Measurements from ENCODE around the gene ZNF497.

Gene ZNF497

DNA sequence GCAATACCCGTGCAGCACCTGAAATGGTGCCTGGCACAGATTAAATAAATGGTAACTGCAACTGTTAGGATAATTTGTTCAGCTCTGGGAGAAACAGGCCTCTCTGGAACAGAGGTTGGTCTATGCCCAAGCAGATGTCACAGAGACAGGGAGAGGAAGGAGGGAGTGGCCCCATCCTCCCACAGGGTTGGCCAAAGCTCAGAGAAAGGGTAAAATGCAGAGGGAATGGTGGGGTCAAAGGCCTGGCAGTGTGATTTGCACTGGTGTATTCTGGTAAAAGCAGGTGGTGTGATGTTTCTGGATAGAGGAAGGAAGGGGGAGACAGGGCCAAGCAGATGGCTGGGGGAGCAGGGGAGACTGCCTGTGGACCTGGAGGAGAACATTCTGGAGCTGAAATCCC lies 26.3 kb downstream of the ZNF497 start:
- H3K36me3 ChIP-seq = peaks cover 6% of the 10 kb centered on the region

DNA sequence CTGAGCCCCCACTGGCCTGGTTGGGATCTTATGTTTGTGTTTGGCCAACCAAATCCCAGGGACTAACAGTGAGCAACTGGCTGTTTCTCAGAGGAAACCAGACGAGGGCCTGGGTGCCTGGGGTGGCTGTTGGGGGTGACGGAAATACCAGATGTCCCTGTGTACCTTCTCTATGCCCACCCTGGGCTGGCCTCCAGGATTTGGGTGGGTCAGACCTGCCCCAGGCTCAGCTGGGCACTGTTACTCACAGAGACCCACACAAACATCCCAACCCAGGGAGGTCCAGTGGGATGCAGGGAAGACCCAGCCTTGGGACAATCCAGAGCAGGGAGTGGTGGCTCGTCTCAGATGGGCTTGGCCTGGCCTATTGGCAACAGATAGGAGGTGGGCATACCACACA lies 26.9 kb downstream of the ZNF497 start:
- TF ChIP-seq, protein P1, sequence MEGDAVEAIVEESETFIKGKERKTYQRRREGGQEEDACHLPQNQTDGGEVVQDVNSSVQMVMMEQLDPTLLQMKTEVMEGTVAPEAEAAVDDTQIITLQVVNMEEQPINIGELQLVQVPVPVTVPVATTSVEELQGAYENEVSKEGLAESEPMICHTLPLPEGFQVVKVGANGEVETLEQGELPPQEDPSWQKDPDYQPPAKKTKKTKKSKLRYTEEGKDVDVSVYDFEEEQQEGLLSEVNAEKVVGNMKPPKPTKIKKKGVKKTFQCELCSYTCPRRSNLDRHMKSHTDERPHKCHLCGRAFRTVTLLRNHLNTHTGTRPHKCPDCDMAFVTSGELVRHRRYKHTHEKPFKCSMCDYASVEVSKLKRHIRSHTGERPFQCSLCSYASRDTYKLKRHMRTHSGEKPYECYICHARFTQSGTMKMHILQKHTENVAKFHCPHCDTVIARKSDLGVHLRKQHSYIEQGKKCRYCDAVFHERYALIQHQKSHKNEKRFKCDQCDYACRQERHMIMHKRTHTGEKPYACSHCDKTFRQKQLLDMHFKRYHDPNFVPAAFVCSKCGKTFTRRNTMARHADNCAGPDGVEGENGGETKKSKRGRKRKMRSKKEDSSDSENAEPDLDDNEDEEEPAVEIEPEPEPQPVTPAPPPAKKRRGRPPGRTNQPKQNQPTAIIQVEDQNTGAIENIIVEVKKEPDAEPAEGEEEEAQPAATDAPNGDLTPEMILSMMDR (IDR thresholded peaks at IDR 0.05) = no peak
- peaks cover 6% of the 10 kb centered on the region for H3K36me3 ChIP-seq
- no peaks in the 10 kb centered on the region for H3K27me3 ChIP-seq
- no peaks in the 10 kb centered on the region for H3K4me1 ChIP-seq (ENCODE audit: control insufficient read depth in 1 of 2, insufficient read depth in 1 of 2, low read depth in 1 of 2, low read length in 1 of 2)
- no peak overlapping the region for H3K27ac ChIP-seq
- H3K9me3 ChIP-seq = no peaks in the 10 kb centered on the region
- H3K4me3 ChIP-seq (ENCODE audit: low read depth in 1 of 2, low read length in 1 of 2) = no peak overlapping the region

More for the DNA sequence above, 26.3 kb downstream of the ZNF497 start:
- H3K27me3 ChIP-seq = no peaks in the 10 kb centered on the region
- TF ChIP-seq, protein P1 (IDR thresholded peaks at IDR 0.05) = no peak
- H3K4me1 ChIP-seq (ENCODE audit: control insufficient read depth in 1 of 2, insufficient read depth in 1 of 2, low read depth in 1 of 2, low read length in 1 of 2) = no peaks in the 10 kb centered on the region
- no peak overlapping the region for H3K4me3 ChIP-seq (ENCODE audit: low read depth in 1 of 2, low read length in 1 of 2)
- H3K27ac ChIP-seq = no peak overlapping the region
- H3K9me3 ChIP-seq = no peaks in the 10 kb centered on the region

DNA sequence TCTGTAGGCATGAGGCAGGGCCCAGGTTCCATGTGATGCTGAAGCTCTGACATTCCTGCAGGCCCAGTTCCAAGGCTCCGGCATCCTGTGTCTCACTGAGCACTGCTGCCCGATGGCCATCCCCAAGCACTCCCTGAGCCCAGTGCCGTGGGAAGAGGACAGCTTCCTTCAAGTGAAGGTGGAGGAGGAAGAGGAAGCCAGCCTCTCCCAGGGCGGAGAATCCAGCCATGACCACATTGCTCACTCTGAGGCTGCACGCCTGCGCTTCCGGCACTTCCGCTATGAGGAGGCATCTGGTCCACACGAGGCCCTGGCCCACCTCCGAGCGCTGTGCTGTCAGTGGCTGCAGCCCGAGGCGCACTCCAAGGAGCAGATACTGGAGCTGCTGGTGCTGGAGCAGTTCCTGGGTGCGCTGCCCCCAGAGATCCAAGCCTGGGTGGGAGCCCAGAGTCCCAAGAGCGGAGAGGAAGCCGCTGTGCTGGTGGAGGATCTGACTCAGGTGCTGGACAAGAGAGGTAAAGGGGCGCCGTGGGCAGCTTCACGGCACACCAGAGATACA lies 27.8 kb downstream of the ZNF497 start:
- TF ChIP-seq, protein P1 (IDR thresholded peaks at IDR 0.05) = no peak
- Histone ChIP-seq H3K27me3 (no peaks in the 10 kb centered on the region), H3K4me3 (ENCODE audit: low read depth in 1 of 2, low read length in 1 of 2) (no peak overlapping the region), H3K36me3 (peaks cover 6% of the 10 kb centered on the region), H3K27ac (no peak overlapping the region), H3K9me3 (no peaks in the 10 kb centered on the region), H3K4me1 (ENCODE audit: control insufficient read depth in 1 of 2, insufficient read depth in 1 of 2, low read depth in 1 of 2, low read length in 1 of 2) (no peaks in the 10 kb centered on the region)

DNA sequence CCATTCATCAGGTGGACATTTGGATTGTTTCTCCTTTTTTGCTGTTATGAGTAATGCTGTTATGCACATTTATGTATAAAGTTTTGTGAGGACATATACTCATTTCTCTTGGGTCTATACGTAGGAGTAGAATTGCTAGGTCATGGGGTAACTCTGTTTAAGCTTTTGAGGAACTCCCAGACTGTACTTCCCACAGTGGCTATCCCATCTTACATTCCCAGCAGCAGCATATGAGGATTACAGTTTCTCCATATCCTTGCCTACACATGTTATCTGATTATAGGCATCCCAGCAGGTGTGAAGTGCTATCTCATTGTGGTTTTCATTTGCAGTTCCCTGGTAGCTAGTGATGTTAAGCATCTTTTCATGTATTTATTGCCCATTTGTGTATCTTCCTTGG lies 29.9 kb downstream of the ZNF497 start:
- TF ChIP-seq, protein P1 (IDR thresholded peaks at IDR 0.05) = no peak
- Histone ChIP-seq H3K27ac (no peak overlapping the region), H3K4me3 (ENCODE audit: low read depth in 1 of 2, low read length in 1 of 2) (no peak overlapping the region), H3K4me1 (ENCODE audit: control insufficient read depth in 1 of 2, insufficient read depth in 1 of 2, low read depth in 1 of 2, low read length in 1 of 2) (peaks cover 4% of the 10 kb centered on the region in 2 experiments), H3K9me3 (no peaks in the 10 kb centered on the region), H3K27me3 (no peaks in the 10 kb centered on the region), H3K36me3 (no peaks in the 10 kb centered on the region)

DNA sequence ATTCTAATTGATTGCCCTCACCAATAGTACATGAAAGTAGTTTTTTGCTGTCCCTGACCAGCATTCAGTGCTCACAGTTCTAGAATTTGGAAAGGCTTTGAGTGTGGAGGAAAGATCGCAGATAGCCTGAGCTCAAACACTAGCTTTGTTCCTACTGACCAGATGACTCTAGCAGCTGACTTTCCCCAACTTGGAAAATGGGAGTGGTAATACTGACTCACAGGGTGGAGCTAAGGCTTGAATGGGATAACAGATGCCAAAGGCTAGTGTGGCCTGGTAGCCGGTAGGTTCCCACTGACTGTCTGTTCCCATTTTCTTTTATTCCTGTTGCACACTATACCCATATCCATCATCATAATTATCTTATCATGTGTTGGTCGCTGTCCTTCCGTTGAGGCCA lies 32.1 kb downstream of the ZNF497 start:
- TF ChIP-seq, protein P1 (IDR thresholded peaks at IDR 0.05) = no peak
- Histone ChIP-seq H3K27me3 (no peaks in the 10 kb centered on the region), H3K4me1 (ENCODE audit: control insufficient read depth in 1 of 2, insufficient read depth in 1 of 2, low read depth in 1 of 2, low read length in 1 of 2) (peaks cover 17 to 21% of the 10 kb centered on the region in 2 experiments), H3K4me3 (ENCODE audit: low read depth in 1 of 2, low read length in 1 of 2) (no peak overlapping the region), H3K36me3 (no peaks in the 10 kb centered on the region), H3K27ac (no peak overlapping the region), H3K9me3 (no peaks in the 10 kb centered on the region)

Measured in neutrophil (primary cell).